ENCODE measurements around the gene SERGEF.

DNA sequence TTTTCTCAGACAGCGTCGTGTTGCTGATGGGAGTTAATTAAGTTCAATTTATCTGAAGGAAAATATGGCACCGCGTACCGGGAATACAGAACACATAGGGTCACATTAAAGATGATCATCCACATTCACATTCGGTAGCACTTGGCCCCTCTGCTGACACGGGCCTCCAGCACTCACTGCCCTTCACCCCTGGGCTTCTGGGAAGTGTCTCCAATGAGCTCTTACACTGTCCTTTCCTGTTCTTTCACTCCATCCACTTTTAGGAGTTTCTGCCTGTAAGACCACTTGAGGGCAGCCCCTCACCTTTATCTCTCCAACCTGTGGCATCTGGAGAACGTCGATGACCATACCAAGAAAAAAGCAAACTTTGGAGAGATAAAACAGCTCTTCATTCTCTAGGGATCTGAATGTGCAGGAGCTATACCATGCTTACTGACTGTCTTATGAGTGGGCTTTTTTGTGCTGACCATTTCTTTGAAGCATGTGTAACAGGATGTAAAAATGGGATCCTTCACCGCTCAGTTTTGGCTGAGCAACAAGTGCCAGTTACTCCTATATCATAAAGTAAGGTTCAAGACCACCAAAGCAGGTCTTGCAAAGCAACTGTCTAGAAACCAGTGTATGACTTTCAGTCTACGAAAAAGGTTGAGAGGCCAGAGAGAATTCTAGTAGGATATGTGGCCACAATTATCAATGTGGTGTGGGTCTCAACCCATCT, 1.1 kb upstream of the SERGEF start:
- TF ChIP-seq POLR2A (IDR thresholded peaks at IDR 0.05) (no peak), POLR2AphosphoS5 (IDR thresholded peaks at IDR 0.05) (no peak), EP300 (IDR thresholded peaks at IDR 0.05) (no peak)
- TF ChIP-seq, protein P1, sequence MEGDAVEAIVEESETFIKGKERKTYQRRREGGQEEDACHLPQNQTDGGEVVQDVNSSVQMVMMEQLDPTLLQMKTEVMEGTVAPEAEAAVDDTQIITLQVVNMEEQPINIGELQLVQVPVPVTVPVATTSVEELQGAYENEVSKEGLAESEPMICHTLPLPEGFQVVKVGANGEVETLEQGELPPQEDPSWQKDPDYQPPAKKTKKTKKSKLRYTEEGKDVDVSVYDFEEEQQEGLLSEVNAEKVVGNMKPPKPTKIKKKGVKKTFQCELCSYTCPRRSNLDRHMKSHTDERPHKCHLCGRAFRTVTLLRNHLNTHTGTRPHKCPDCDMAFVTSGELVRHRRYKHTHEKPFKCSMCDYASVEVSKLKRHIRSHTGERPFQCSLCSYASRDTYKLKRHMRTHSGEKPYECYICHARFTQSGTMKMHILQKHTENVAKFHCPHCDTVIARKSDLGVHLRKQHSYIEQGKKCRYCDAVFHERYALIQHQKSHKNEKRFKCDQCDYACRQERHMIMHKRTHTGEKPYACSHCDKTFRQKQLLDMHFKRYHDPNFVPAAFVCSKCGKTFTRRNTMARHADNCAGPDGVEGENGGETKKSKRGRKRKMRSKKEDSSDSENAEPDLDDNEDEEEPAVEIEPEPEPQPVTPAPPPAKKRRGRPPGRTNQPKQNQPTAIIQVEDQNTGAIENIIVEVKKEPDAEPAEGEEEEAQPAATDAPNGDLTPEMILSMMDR (IDR thresholded peaks at IDR 0.05), result no peak
